GM18861 (cell line): ENCODE measurements around the gene WRAP73.

Experiments
- ATAC-seq: cut with Tn5 transposase; IDR thresholded peaks from one replicate; pipeline ENCODE4 v1.9.1; 2021; ENCODE audit not compliant: unreplicated experiment

The WRAP73 gene

DNA sequence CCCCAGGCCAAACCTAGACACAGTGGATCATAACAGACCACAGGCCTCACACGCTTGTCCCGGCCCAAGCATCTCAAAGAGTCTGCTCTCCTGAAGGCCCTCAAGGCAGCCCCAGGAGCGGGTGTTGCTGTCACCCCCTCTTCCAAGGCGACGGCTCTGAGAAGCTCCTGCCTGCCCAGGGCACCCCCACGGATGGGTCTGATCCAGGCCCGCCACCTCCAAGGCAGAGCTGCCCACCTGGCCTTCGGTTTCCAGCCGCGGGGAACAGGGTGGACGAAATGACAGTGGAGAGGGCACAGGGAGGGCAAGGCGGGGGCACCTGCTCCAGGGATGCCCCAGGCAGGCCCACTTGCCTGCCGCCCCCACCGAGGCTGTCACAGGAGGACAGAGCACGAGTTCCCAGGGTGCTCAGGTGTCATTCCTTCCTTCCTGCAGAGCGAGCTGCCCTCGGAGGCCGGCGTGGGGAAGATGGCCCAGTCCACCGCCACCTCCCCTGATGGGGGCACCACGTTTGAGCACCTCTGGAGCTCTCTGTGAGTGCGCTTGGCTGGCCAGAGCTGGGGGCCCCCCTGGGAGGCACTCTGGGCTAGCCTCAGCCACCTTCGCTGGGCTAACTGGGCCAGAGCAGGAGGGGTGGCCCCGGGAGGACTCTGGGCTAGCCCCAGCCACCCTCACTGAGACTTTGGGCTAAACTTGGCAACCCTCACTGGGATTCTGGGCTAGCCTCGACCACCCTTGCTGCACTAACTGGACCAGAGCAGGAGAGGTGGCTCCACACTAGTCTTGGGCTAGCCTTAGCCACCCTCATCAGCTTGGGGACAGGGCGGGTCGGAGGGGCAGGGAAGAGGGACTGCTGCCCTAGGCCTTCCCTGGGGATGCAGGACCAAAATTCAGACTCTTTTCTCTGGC is 32.2 kb upstream of the WRAP73 start:
- ATAC-seq: no peak

DNA sequence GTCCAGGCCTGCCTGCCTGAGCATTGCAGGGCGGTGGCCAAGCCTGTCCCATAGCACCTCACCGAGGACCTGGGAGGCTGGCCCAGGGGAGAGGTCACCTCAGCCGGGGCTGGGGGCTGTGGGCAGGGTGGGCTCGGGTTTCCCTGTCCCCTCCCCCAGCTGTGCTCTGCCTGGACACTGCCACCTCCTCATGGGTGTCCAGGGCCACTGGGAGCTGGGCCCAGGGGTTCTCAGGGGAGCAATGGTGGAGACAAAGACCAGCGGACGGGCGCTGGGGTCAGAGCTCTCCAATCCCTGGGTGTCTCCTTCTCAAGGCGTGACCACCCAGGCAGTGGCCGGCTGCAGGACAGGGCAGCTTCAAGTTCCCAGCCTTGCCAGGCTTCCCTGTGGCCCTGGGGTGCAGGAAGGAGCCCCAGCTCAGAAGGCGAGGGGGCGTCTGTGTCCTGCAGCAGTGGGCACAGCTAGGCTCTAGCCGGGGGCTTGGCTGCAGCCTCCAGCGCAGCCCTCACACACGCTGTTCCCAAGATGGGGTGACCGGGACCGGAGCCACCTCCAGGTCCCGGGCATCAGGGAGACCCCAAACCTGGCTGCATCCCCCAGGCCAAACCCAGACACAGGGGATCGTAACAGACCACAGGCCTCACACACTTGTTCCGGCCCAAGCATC is 31.5 kb upstream of the WRAP73 start:
- no peak for ATAC-seq

DNA sequence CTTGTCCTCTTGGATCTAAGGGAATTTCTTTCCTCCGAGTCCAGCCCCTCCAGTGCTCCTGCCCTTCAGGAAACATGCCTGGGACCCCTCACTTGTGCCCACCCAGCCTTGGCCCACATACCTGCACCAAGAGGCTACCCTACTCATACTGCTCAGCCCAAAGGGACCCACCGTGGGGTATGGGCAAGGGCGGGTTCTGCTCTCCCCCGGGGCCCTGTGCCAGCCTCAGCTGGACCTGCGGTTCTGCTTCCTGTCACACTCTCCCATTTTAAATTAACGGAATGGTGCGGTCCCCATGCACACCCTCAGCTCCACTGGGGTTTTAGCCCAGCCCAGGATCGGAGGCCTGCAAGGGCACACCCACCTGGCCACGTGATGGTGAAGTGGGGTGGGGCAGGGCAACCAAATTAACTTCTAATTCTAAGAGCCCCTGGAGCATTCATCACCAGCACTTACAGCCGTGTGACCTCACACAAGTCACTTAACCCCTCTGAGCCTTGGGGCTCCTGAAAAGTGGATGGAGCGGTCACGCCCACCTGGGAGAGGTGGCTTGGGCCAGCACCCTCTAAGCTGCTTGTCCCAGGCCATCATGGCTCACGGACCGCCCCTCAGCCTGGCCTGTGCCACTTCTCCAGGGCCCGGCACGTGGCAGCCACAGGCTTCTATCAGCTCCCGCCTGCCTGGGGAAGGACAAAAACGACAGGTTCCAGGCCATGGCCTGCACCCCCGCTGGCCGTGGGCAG is 30.8 kb upstream of the WRAP73 start:
- ATAC-seq: no peak

DNA sequence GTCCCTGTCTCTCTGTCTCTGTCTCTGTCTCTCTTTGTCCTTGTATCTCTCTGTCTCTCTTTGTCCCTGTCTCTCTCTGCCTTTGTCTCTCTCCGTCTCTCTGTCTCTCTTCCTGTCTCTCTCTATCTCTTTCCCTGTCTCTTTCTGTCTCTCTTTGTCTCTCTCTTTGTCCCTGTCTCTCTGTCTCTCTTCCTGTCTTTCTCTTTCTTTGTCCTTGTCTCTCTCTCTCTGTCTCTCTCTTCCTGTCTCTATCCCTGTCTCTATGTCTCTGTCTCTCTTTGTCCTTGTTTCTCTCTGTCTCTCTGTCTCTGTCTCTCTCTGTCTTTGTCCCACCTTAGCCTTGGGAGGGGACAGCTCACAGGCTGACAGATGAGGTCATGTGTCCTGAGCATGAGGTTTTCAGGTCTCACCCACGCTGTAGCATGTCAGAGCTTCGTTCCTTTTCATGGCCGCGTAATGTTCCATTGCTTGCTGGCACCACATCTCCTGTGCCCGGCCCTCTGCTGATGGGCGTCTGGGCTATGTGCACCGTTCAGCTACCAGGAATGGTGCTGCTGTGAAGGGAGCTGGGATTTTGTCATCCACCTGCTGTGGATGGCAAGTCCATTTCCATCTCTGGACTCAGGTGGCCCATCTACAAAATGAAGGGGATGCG is 30.0 kb upstream of the WRAP73 start:
- ATAC-seq: no peak

DNA sequence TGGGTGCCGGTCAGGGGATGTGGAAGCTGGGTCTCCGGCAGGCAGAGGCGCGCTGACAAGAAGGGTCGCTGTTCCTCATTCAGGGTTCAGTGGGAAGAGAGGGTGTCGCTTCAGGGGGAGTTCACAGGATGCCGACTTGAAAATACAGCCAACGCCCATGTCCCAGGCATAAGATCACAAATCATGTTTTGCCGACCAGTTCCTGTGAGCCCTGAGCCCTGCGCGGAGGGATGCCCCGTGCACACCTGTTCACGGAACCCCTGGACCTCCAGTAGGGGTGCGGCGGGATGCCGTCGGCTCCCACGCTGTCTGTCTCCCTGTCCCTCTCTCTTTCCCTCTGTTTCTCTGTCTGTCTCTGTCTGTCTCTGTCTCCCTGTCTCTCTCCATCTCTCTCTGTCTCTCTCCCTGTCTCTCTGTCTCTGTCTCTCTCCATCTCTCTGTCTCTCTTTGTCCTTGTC is 29.2 kb upstream of the WRAP73 start:
- no peak for ATAC-seq

DNA sequence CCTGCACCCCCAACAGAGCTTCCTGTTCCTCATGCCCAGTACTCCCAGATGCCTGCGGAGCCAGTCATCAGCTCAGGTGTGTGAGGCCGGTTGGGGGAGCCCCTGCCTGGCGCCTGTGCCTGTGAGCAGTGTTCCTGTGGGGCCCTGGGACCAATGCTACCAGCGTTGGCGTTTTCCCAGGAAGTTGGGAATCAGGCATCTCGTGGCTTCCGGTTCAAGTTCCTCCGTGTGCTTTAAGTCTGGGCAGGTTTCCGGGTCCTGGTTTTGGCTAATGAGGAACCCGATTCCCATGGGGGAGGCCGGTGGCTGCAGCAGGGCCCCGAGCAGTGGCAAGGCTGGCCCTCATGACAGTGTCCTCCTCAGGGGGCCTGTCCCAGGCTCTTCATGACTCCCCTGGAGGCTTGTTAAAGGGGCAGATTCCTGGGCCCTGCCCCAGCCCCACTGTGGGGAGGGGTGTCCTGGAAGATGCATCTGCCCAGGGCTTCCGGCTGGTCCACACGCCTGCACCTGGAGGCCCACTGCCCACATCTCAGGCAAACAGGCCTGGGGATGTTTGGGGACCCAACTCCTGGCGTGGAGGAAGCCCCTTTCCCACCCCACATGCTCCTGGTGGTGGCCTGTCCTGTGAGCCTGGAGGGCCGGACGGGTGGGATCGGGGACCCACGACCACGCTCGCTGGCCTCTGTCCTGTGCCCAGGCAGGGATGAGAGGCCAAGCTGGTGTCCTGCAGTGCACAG is 28.6 kb upstream of the WRAP73 start:
- no peak for ATAC-seq

DNA sequence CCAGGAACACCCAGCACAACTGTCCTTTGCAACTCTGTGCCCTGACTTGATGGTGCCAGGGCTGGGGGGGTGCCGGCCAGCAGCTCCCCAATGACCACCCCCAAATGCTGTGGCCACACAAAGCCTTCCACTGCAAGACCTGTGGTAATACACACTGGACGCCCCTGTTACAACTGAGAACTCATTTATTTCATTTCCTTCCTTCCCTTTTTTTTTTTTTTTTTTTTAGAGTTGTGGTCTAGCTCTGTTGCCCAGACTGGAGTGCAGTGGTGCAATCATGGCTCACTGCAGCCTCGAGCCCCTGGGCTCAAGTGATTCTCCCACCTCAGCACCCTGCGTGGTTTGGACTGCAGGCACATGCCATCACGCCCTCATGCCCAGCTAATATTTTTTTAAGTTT is 27.6 kb upstream of the WRAP73 start:
- ATAC-seq: peak; percentile 7

DNA sequence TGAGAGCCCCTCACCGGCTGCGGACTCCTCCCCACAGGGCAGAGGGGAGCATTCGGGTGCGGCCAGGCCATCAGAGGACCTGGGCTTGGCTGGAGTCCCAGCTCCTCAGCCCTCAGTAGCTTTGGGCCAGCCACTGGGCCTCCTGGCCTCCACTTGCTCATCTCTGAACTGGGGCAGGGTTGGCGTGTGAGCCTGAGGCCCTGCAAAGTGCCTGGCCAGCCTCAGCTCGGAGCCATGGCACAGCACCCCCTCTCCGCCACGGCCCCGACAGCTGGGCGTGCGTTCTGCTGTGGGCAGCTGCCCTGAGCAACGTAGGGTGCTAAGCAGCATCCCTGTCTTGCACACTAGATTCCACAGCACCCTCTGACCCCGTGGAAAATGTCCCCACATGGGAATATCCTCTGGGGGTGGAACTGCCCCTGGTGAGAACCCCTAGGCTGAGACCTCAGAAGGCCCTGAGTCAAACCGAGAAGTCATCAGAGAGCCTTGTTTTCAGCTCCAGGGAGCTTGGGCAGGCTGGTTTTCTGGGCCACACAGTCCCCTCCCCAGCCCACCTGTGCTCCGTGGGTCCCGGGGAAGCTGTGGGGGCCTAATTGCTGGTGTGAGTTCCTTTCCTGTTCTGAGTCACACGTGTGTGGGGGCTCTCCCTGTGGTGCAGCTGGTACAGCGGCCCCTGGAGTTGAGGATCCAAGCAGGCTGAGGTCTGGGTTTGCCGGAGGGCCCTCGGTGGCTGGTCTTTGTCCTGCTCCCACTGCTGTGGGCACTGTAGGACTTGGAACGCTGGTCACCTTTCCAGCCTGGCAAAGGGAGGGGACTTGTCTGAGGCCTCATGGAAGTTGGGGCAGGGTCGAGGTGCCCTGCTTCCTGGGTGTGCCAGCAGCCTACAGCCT is 26.9 kb upstream of the WRAP73 start:
- peak; percentile 47 for ATAC-seq

DNA sequence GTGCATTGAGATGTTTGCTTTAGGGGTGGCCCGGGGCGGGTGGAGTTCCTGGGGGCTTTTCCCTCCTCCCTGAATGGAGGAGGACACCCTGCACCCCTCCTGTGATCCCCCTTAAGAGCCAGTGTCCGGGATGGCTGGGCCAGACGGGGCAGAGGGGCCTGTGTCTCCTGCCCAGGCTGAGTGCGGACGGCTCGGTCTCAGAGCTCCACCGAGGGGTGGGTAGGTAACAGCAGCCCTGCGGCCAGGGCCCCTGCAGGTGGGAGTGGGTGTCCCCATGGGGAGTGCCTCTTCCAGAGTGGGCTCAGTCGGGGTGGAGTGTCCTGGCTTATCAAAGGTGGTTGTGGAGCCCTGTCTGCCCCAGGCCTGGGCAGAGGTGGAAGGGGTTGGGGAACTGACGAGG is 25.5 kb upstream of the WRAP73 start:
- ATAC-seq: no peak

DNA sequence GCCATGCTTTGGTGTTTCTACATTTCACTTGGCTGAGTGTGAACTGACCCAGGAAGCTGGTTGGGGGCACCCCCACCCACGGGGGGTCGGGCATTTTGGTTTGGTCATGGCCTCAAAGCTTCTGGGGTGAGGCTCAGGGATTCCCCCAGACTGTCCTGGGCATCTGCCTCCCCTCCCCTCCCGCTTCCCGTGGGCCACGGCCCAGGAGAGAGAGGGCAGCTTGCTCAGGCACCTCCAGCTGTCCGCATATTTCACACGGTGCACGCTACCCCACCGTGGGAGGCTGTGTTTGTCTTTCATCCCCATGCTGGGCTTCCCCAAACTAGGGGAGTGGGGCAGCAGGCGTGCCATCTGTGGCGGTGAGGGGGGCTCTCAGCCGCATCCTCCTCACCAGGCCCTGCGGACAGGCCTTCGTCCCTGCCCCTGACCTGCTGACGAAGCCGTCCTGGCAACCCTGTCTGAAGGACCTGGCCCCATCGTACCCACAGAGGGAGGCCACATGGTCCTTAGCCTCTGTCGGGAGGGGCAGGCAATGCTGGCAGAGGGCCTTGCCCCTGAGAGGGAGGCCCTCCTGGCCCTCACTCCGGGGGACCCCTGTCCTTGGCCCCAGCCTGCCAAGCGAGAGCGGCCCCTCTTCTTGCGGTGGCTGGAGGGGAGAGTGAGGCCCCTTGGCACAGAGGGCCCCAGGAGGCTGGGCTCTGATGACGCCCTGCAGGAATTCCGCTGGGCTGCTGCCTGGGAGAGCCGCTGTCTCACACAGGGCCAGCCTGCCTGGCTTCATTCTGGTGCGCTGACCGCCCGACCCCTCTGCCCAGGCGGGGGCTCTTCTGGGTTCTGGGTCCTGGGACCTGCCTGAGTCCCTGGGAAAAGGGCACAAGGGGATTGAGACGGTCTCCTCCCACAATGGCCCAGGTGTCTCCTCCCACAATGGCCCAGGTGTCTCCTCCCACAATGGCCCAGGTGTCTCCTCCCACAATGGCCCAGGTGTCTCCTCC is 24.5 kb upstream of the WRAP73 start:
- no peak for ATAC-seq

DNA sequence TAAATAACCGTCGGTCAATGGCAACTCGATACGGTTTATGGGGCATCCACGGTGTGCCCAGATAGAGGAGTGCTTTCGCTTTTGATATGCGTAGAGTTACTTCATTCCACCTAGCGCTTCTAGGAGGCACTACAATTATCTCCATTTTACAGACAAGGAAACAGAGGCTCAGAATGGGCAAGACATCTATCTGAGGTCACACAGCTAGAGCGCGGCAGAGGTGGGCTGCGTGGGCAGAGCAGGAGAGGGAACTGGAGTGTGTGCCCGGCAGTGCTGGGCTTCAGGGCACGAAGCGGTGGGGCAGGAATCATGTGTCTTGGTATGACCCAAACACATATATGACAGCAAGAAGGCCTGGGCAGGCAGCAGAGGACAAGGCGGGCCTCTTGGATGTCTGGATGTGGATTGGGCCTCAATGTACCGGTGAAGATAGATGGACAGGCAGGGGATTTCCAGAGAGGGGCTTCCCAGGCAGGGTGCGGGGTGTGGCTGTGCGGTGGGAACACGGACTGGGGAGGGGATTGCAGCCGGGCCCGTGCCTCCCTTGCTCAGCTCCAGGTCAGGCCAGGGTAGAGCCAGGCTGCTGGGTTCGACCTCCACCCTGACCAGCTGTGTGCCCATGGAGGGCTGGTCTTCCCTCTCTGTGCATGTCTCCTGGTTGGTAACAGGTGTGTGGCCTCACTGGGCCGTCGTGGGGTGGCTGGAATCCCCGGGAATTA is 23.6 kb upstream of the WRAP73 start:
- no peak for ATAC-seq

DNA sequence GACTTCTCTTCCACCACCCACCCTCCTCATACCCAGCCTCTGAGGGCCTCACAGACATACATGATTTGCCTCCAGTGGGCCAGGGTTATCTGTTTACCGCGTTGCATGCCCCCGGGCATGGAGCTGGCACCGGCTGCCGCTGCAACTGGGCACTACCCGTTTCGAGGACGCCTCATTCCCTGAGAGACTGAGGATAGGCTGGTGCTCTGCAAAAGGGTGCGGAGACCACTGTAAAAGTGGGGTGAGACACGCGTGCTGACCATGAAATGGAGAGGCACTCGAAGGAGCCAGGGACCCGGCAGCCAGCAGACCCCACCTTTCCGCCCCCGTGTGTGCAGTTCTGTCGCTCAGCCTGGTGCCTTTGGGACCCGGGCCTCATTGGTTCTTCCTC is 23.1 kb upstream of the WRAP73 start:
- no peak for ATAC-seq

DNA sequence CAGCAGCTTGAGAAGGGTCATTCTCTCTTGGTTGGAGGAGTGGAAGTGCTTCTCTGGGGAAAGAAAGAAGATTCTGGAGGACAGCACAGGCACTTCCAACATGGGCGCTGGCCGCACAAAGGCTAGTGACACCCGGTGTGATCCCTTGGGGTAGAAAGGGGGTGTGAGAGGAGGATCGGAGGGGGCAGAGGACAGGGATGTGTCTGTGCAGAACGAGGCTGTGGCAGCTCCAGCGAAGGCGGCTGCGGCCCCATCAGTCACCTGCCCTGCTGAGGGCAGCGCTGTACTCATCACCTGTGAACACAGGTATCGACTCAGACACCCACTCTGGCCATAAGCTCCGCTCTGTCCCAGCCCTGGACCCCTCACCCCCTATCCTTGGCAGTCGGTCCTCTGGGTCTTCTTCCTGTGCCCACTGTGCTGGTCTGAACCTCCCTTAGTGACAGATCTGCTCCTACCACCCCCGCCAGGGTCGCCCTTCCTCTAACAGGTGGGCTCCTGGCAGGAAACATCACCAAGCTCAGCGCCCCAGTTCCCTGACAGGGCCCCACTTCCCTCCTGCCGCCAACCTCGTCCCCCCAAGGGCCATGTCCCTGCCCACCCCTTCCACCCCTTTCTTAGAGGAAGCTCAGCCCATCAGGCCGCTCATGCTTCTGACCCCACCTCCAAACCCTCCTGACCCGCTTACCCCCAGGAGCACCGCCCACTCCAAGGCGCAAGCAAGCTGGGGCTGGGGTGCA is 22.5 kb upstream of the WRAP73 start:
- ATAC-seq: no peak

DNA sequence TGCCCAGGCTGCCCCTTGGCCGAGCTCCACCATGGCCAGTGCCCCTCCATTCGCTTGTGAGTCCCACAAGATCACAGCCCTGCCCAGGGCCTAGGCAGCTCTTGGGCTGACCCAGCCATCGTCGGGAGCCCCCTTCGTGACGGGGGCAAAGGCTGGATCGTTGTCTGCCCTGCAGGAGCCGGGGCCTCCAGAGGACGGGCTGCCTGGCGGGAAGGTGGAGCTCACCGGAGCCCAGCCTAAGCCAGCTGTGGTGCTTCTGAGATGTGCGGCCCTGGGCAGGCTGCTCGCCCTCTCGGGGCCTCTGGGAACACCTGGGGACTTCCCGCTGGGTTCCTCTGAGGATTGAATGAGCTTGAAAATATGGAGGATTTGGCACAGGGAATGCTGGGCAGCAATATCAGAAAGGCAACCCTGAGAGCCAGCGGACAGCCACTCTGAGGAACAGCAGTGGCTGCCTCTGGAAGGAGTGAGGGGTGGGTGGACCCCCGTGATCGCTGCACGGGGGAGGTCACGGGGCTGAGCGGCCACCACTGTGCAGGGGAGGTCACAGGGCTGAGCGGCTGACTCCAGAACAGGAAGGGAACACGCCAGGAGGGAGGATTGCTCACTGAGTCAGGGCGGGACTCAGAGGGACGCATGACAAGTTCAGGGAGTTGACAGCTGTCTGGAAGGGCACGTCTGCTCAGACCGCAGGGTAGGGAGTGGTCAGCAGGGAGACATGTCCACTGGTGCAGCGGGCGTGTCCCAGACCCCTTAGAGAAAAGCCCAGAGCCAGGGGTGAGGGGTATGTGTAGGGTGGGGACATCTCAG is 21.7 kb upstream of the WRAP73 start:
- no peak for ATAC-seq

DNA sequence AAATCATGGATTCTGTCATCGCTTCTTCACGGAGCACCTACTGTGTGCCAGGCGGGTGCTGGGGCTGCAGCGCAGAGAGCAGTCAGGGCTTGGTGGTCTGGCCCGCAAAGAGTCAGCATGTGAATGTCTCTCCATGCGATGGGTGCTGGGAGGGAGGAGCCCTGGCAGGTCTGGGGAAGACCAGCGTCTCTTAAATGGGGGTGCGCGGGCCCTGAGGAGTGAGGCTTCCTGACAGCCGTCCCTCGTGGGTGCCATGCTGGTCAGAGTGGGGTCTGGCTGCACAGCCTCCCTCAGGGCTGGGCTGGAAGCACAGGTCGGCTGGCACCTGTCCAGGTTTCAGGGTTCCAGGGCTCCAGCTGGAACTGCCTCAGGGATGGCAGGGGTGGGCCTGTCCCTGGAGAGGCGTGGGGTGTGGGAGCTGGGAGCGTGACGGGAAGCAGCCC is 20.9 kb upstream of the WRAP73 start:
- no peak for ATAC-seq

DNA sequence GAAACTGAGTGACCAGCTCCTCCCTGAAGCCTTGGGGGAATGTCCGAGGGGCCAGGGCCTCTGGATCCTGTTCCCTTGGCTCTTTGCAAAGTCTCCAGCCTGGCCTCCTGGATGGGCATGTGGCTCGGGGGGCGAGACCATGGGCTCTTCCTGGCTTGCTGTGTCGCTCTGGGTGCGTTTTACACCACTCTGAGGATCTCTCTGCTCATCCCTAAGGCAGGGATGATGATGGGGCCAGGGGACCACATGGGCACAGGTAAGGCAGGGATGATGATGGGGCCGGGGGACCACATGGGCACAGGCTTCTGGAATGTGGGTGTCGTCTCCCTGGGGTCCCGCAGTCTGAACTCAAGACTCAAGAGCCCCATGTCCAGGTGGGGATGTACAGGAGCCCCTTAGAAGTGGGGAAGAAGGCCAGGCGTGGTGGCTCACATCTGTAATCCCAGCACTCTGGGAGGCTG is 20.1 kb upstream of the WRAP73 start:
- no peak for ATAC-seq
